ENCODE measurements around the gene PRKCE.

DNA sequence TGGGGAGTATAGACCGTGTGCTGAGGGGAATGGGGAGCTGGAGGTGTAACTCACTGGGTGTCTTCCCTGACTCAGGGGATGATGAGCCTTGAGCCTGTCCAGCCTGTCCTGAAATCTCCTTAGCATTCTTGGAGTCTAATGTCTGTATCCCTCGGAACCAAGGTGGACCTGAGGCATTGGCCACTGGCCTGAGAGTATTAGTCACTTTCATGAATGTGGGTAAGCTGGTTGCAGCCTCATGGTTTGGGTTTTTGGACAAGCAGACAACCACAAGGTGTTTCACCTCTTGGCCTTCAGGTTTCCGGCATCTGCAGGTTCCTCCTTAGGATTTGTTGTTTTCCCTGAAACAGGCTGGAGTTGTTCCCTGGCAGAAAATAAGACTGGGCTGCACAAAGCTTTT lies 63.2 kb downstream of the PRKCE start:
- TF ChIP-seq EZH2 (IDR thresholded peaks at IDR 0.05) (no peak), POLR2AphosphoS5 (IDR thresholded peaks at IDR 0.05; ENCODE audit: borderline replicate concordance, low read depth, low read length) (no peak), FOXP2 (optimal IDR thresholded peaks at IDR 0.05; ENCODE audit: control extremely low read depth, extremely low read length, insufficient read depth) (no peak)
